ENCODE results near the gene SCGB1D1.
"Not testable (repeated sequence)": the region's sequence is repeated elsewhere in the genome, so short reads cannot be mapped to it uniquely, and the experiment has no call there.

Gene SCGB1D1

GRCh38 chr11:62166371-62166770 is 23.6 kb upstream of the SCGB1D1 start:
- no peak for DNase-seq (ENCODE audit: low read depth in 2 of 2)

GRCh38 chr11:62169448-62169847 is 20.6 kb upstream of the SCGB1D1 start:
- DNase-seq (ENCODE audit: low read depth in 2 of 2) = no peak

- no peak for DNase-seq (ENCODE audit: low read depth in 2 of 2)
Observed at GRCh38 chr11:62169935-62170334, 20.1 kb upstream of the SCGB1D1 start.

GRCh38 chr11:62171261-62171723 is 18.7 kb upstream of the SCGB1D1 start:
- peak; percentile 65 to 73 for DNase-seq (ENCODE audit: low read depth in 2 of 2)

GRCh38 chr11:62172294-62172693 is 17.7 kb upstream of the SCGB1D1 start:
- no peak for DNase-seq (ENCODE audit: low read depth in 2 of 2)

- DNase-seq (ENCODE audit: low read depth in 2 of 2) = no peak
Observed at GRCh38 chr11:62176766-62177165, 13.2 kb upstream of the SCGB1D1 start.

GRCh38 chr11:62179995-62180394 is 10.0 kb upstream of the SCGB1D1 start:
- DNase-seq (ENCODE audit: low read depth in 2 of 2) = no peak

GRCh38 chr11:62181097-62181496 is 8.9 kb upstream of the SCGB1D1 start:
- DNase-seq (ENCODE audit: low read depth in 2 of 2) = no peak

GRCh38 chr11:62182147-62182891 is 7.7 kb upstream of the SCGB1D1 start:
- DNase-seq (ENCODE audit: low read depth in 2 of 2) = no peak

GRCh38 chr11:62186195-62186594 is 3.8 kb upstream of the SCGB1D1 start:
- DNase-seq (ENCODE audit: low read depth in 2 of 2) = no peak

GRCh38 chr11:62193952-62194351 is 3.9 kb downstream of the SCGB1D1 start:
- no peak for DNase-seq (ENCODE audit: low read depth in 2 of 2)

- not testable (repeated sequence) for DNase-seq (ENCODE audit: low read depth in 2 of 2)
Observed at GRCh38 chr11:62195010-62195409, 5.0 kb downstream of the SCGB1D1 start.

- no peak for DNase-seq (ENCODE audit: low read depth in 2 of 2)
Observed at GRCh38 chr11:62195945-62196344, 5.9 kb downstream of the SCGB1D1 start.

- not testable (repeated sequence) for DNase-seq (ENCODE audit: low read depth in 2 of 2)
Observed at GRCh38 chr11:62197400-62197799, 7.4 kb downstream of the SCGB1D1 start.

- DNase-seq (ENCODE audit: low read depth in 2 of 2) = no peak
Observed at GRCh38 chr11:62201376-62201775, 11.4 kb downstream of the SCGB1D1 start.

- no peak for DNase-seq (ENCODE audit: low read depth in 2 of 2)
Observed at GRCh38 chr11:62202910-62203309, 12.9 kb downstream of the SCGB1D1 start.

- no peak for DNase-seq (ENCODE audit: low read depth in 2 of 2)
Observed at GRCh38 chr11:62204430-62204829, 14.4 kb downstream of the SCGB1D1 start.

GRCh38 chr11:62205441-62205840 is 15.4 kb downstream of the SCGB1D1 start:
- DNase-seq (ENCODE audit: low read depth in 2 of 2) = no peak

GRCh38 chr11:62206276-62207066 is 16.5 kb downstream of the SCGB1D1 start:
- not testable (repeated sequence) for DNase-seq (ENCODE audit: low read depth in 2 of 2)

- no peak for DNase-seq (ENCODE audit: low read depth in 2 of 2)
Observed at GRCh38 chr11:62208785-62209144, 18.7 kb downstream of the SCGB1D1 start.

- no peak for DNase-seq (ENCODE audit: low read depth in 2 of 2)
Observed at GRCh38 chr11:62217191-62217748, 27.3 kb downstream of the SCGB1D1 start.

GRCh38 chr11:62221498-62221897 is 31.5 kb downstream of the SCGB1D1 start:
- DNase-seq (ENCODE audit: low read depth in 2 of 2) = no peak

GRCh38 chr11:62223095-62223494 is 33.1 kb downstream of the SCGB1D1 start:
- no peak for DNase-seq (ENCODE audit: low read depth in 2 of 2)

All from activated CD4-positive, alpha-beta T cell treated with anti-CD3 and anti-CD28 coated beads for 24 hours (primary cell).